Nephron progenitor cell (in vitro differentiated cells): ENCODE data around the gene EDN1.

ENCODE experiments used
- DNase-seq: peaks from one replicate; pipeline ENCODE4 v3.0.0; 2021
- H3K27ac Mint-ChIP-seq: 2 replicates; pipeline ENCODE4 v1.8.0; 2021; ENCODE audit warnings: mild to moderate bottlenecking, moderate library complexity, mixed read lengths
- H3K27me3 Mint-ChIP-seq: 2 replicates; pipeline ENCODE4 v1.8.0; 2021; ENCODE audit warnings: mild to moderate bottlenecking, low read depth, mixed read lengths; ENCODE audit not compliant: poor library complexity
- H3K36me3 Mint-ChIP-seq: 2 replicates; pipeline ENCODE4 v1.8.0; 2021; ENCODE audit warnings: low read depth, mixed read lengths
- H3K4me1 Mint-ChIP-seq: 2 replicates; pipeline ENCODE4 v1.8.0; 2021; ENCODE audit warnings: mixed read lengths
- H3K4me3 Mint-ChIP-seq: 2 replicates; pipeline ENCODE4 v1.8.0; 2021; ENCODE audit warnings: mild to moderate bottlenecking, moderate library complexity, mixed read lengths
- H3K9me3 Mint-ChIP-seq: 2 replicates; pipeline ENCODE4 v1.8.0; 2021; ENCODE audit warnings: mild to moderate bottlenecking, moderate library complexity, mixed read lengths
- CTCF ChIP-seq: fragments of 200-600 bp; sonication (generic); IDR thresholded peaks from 2 replicates; pipeline ENCODE4 v1.5.0; 2021; ENCODE audit warnings: antibody characterized with exemption

EDN1 gene

DNA sequence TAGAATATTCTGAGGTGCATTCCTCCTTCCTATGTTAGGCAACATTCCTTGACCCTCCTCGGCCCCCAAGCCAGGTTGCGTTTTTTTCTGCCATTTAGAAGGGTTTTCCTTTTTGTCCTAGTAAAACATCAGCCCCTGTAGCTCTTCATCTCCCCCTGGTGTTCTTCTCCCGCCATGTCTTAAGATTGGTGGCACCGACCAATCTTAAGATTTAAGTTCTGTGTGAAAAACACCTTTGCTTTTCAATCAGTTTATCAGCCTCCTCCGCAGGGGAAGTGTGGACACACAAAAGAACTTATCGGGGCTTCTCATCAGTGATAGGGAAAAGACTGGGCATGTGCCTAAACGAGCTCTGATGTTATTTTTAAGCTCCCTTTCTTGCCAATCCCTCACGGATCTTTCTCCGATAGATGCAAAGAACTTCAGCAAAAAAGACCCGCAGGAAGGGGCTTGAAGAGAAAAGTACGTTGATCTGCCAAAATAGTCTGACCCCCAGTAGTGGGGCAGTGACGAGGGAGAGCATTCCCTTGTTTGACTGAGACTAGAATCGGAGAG lies 719 bp upstream of the EDN1 start:
- H3K36me3 Mint-ChIP-seq, result no peaks in the 10 kb centered on the region
- H3K9me3 Mint-ChIP-seq, result no peaks in the 10 kb centered on the region
- DNase-seq, result peak; percentile 71
- H3K4me1 Mint-ChIP-seq, result peaks cover 33% of the 10 kb centered on the region
- peak; percentile 83 for TF ChIP-seq CTCF
- peak overlapping the region; percentile 89 for H3K4me3 Mint-ChIP-seq
- peaks cover 48% of the 10 kb centered on the region for H3K27me3 Mint-ChIP-seq
- H3K27ac Mint-ChIP-seq, result no peak overlapping the region

DNA sequence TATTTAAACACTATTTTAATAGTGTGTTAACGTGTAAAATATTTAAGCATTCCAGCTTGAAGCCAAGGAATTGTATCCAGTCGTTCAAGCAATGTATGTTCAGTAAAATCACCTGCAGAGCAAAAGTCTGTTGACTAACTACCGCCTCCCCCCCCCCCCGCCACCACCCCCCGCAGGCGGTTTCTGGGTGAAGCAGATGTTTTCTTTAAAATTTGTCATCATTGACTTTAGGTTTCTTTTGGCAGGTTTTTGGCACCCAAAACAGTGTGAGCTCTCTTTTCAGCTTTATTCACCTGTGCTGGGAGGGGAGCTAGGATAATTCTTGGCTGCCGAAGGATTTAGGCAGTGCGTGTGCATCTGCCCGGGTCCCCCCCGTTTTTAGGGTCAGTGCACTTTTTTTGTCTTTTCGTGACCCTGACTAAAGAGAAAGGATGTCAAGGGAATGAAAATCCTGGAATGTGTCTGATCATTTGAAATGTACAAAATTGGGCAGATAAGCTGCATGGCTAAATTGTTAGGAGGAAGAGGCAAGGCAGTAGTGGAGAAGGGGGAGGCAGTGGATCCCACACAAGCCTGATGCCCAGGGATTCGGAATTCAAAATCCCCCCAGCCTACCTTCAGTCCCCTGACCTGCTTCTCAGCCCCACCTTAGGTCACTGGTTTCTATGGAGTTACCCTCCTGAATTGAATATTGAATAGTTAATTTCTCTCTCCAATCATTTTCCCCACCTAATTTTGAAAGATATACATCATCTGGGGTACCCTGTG lies 1.1 kb downstream of the EDN1 start:
- Mint-ChIP-seq H3K36me3 (no peaks in the 10 kb centered on the region), H3K27ac (no peak overlapping the region), H3K4me3 (peak overlapping the region; percentile 60), H3K9me3 (no peaks in the 10 kb centered on the region), H3K4me1 (peaks cover 45% of the 10 kb centered on the region), H3K27me3 (peaks cover 48% of the 10 kb centered on the region)
- no peak for DNase-seq
- no peak for TF ChIP-seq CTCF

DNA sequence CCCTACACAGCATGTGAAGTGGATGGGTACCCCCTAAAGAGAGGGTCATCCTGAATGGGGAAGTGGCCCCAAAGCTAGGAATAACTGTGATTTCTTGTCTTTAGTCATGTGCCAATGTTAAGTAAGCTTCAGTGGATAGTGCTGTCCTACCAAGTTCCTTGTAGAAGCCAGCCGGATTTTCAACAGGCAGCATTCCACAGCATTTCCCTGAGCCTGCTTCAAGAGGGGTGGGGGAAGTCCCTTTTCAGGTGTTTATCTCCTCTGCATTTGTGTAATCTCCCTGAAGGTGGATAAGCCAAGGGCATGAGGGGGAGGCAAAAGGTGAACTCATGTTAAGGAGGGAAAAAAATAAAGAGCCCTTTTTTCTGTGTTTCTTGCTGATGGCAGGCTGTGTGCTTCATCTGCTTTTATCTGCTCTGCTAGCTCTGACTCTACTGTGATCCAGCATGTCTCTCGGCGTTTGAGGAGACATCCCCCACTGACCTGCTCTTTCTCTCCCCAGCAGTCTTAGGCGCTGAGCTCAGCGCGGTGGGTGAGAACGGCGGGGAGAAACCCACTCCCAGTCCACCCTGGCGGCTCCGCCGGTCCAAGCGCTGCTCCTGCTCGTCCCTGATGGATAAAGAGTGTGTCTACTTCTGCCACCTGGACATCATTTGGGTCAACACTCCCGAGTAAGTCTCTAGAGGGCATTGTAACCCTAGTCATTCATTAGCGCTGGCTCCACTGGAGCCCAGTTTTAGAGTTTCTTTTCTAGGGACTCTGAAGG lies 1.9 kb downstream of the EDN1 start:
- peaks cover 48% of the 10 kb centered on the region for H3K27me3 Mint-ChIP-seq
- no peak for DNase-seq
- H3K4me1 Mint-ChIP-seq, result peaks cover 46% of the 10 kb centered on the region
- peak overlapping the region; percentile 60 for H3K4me3 Mint-ChIP-seq
- H3K36me3 Mint-ChIP-seq, result no peaks in the 10 kb centered on the region
- no peak for TF ChIP-seq CTCF
- H3K27ac Mint-ChIP-seq, result no peak overlapping the region
- H3K9me3 Mint-ChIP-seq, result no peaks in the 10 kb centered on the region

DNA sequence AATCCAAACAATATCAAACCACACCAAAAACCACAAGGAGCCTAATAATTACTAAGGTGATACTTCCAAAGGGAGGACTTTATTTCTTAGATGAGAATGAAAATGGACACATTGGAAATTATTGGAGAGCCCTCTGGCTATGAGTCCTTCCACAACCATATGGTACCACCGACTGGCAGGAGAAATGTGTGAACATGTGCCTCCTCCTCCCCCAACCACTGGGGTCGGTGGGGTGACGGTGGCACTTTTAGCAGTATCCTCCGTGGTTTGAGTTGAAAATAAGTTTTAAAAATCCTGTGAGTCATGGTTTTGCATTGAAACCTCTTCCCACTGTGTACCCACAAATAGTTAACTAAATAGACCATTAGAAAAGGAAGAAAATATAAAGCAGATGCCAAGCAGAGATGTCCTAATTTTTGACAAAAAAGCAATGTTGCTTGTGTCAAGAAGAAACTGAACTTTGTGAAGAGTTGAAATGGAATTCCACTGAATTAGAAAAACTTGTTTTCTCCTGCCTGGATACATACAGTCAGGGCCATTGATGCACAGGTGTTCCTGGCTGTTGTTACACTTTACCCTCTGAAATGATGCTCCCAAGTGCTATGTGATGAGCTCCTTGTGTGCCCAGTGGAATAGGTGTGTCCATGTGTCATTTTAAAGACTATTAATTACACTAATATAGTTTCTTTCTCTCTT lies 3.2 kb downstream of the EDN1 start:
- Mint-ChIP-seq H3K27me3 (peaks cover 42% of the 10 kb centered on the region), H3K9me3 (no peaks in the 10 kb centered on the region), H3K4me1 (peaks cover 46% of the 10 kb centered on the region), H3K4me3 (no peak overlapping the region), H3K27ac (no peak overlapping the region), H3K36me3 (no peaks in the 10 kb centered on the region)
- TF ChIP-seq CTCF, result no peak
- DNase-seq, result no peak

- Mint-ChIP-seq H3K4me3 (no peak overlapping the region), H3K36me3 (no peaks in the 10 kb centered on the region), H3K27ac (no peak overlapping the region), H3K9me3 (no peaks in the 10 kb centered on the region), H3K4me1 (peaks cover 44% of the 10 kb centered on the region), H3K27me3 (peaks cover 40% of the 10 kb centered on the region)
- no peak for TF ChIP-seq CTCF
- DNase-seq, result no peak
Observed at GRCh38 chr6:12293931-12294807, 4.0 kb downstream of the EDN1 start.
